Bone marrow (tissue), 2 donors: ENCODE data around the gene RGMA.
"Not testable (repeated sequence)": the region's sequence is repeated elsewhere in the genome, so short reads cannot be mapped to it uniquely, and the experiment has no call there.

Experiments
- DNase-seq, 2 donors: peaks; one replicate each; lab custom pipeline; 2025; lab: John Stamatoyannopoulos, UW

RGMA gene

GRCh38 chr15:93066834-93067648, 22.0 kb downstream of the RGMA start:
- DNase-seq: no peak

GRCh38 chr15:93066224-93066681, 22.8 kb downstream of the RGMA start:
- DNase-seq: no peak

- no peak for DNase-seq
Measured at GRCh38 chr15:93065641-93066045, 23.4 kb downstream of the RGMA start.

- no peak for DNase-seq
Measured at GRCh38 chr15:93063796-93064690, 25.0 kb downstream of the RGMA start.

GRCh38 chr15:93063262-93063671, 25.7 kb downstream of the RGMA start:
- DNase-seq: no peak

GRCh38 chr15:93062628-93063261, 26.3 kb downstream of the RGMA start:
- DNase-seq: not testable (repeated sequence)

- no peak for DNase-seq
Measured at GRCh38 chr15:93060336-93061248, 28.4 kb downstream of the RGMA start.

GRCh38 chr15:93059442-93059841, 29.6 kb downstream of the RGMA start:
- DNase-seq: no peak

GRCh38 chr15:93058904-93059427, 30.0 kb downstream of the RGMA start:
- DNase-seq: no peak

- DNase-seq: no peak
Measured at GRCh38 chr15:93058128-93058527, 30.9 kb downstream of the RGMA start.

- no peak for DNase-seq
Measured at GRCh38 chr15:93057618-93058017, 31.4 kb downstream of the RGMA start.

- no peak for DNase-seq
Measured at GRCh38 chr15:93056836-93057235, 32.2 kb downstream of the RGMA start.

- DNase-seq: no peak
Measured at GRCh38 chr15:93055211-93055610, 33.8 kb downstream of the RGMA start.

GRCh38 chr15:93052090-93052879, 36.7 kb downstream of the RGMA start:
- peak in 1 of 2 donors; percentile 20 for DNase-seq

- no peak for DNase-seq
Measured at GRCh38 chr15:93051236-93052089, 37.5 kb downstream of the RGMA start.

GRCh38 chr15:93050648-93051047, 38.4 kb downstream of the RGMA start:
- DNase-seq: no peak

- DNase-seq: no peak
Measured at GRCh38 chr15:93049914-93050578, 39.0 kb downstream of the RGMA start.

GRCh38 chr15:93049233-93049632, 39.8 kb downstream of the RGMA start:
- DNase-seq: no peak

GRCh38 chr15:93048759-93049161, 40.3 kb downstream of the RGMA start:
- DNase-seq: peak in 1 of 2 donors; percentile 70
